ENCODE measurements around the gene RIC8A.
"Not testable (repeated sequence)": the region's sequence is repeated elsewhere in the genome, so short reads cannot be mapped to it uniquely, and the experiment has no call there.

The RIC8A gene

GRCh38 chr11:207208-207862 lies at the start of gene RIC8A, which contains the start of gene BET1L:
RIC8A (plus strand) TSS chr11:207708; CDS start chr11:208855, 1,147 bp downstream.
BET1L (minus strand) TSS chr11:207399; CDS start chr11:207321, 78 bp downstream.
- peak; percentile 99 for DNase-seq

GRCh38 chr11:180242-180641 lies 27.3 kb upstream of the RIC8A start:
- DNase-seq: not testable (repeated sequence)

DNA sequence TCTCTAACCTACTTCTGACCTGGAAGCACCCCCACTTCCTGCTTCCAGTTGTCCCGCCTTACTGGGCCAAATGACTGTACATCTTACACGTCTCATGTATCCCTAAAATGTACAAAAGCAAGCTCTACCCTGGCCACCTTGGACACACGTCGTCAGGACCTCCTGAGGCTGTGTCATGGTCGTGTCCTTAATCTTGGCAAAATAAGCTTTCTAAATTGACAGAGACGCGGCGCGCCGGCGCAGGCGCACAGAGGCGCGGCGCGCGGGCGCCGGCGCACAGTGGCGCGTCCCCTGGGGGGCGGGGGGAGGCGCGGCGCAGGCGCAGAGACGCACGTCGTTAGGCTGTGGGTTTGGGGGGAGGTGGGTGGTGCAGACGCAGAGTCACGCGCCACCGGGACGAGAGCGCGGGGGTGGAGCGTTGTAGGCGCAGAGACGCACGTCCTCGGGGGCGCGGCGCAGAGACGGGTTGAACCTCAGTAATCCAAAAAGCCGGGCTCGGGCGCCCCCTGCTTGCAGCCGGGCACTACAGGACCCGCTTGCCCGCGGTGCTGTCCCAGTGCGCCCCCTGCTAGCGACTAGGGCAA lies 18.2 kb upstream of the RIC8A start:
- DNase-seq: not testable (repeated sequence)

DNA sequence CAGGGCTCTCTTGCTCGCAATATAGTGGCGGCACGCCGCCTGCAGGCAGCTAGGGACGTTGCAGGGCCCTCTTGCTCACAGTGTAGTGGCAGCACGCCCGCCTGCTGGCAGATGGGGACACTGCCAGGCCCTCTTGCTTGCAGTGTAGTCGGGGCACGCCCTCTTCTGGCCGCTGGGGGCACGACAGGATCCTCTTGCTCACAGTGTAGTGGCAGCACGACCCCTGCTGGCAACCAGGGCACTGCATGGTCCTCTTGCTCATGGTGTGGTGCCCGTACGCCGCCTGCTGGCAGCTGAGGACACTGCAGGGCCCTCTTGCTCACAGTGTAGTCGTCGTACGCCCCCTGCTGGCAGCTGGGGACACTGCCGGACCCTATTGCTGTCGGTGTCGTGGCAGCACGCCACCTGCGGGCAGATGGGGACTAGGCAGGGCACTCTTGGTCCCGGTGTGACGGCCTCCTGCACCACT lies 17.6 kb upstream of the RIC8A start:
- peak; percentile 66 for DNase-seq

- DNase-seq: not testable (repeated sequence)
Measured at GRCh38 chr11:190546-190945, 17.0 kb upstream of the RIC8A start.

DNA sequence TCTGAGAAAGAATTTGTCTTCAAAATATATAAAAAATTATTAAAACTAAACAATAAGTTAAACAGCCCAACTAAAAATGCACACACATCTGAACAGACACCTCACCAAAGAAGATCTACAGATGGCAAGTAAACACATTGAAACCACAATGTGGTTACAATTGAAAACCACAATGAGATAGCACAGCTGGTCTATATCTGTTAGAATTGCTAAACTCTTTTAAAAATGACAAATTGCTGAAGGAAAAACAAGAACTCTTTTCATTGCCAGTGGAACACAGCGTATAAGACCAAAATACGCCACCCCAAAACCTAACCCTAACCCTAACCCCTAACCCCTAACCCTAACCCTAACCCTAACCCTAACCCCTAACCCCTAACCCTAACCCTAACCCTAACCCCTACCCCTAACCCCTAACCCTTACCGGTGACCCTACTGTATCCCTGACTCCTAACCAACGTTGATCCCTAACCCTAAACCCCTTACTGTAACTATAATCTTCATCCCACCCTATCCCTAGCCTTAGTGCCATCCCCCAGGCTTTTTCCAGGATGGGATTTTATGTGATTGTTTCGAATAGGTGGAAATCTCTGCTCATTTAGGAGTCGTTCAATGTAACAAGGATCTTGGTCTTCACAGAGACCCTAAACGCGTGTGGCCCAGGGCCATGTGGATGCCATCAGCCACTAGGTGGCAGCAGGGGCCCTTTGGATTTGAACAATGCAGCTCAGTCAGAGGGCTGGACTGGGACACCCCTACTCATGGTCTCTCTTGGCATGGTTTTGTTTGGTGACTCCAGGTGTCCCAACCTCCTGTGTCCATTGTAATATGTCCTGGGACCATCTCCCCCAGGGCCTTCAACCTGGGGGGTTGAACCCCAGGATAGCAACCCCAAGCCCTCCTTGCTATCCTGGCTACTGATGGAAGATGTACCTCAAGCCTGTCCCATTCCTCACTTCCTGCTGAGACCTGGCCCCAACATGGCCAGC lies 15.7 kb upstream of the RIC8A start:
- DNase-seq: peak; percentile 50

DNA sequence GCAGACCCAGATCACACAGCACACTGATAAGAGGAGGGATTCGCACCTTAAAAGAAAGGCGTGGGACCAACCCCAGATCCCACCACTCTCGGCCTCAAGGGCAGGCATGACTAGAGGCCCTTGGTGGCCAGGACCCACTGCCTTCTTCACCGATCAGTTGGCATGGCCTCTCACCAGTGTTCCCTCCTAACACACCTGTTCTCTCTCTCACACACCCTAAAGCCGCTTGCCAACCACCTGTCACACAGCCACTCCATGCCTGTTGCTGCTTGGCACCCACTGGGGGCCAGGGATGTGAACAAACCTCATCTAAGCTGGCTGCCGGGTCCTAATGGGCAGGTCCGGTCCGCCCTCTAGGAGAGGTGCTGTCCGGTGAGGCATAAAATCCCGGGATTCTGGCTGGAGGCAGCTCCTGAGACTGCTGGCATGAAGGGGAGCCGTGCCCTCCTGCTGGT lies 14.8 kb upstream of the RIC8A start, which contains the start of gene SCGB1C1:
Gene SCGB1C1, plus strand, starts transcription at position 405 of the 455 bp plus-strand sequence. Its CDS starts 22 bp downstream, at position 427.
- DNase-seq: not testable (repeated sequence)

DNA sequence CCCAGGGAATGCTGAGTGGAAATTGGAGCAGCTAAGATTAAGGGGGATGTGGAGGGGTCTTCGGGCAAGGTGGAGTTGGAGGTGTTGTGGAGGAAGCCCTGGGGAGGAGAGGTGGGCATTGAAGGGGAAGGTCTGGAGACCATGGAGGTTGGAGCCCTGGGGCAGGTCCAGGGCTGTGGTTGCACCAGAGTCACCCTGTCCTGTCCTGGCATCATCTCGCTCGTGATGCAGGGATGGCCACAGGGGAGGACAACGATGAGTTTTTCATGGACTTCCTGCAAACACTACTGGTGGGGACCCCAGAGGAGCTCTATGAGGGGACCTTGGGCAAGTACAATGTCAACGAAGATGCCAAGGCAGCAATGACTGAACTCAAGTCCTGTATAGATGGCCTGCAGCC lies 14.0 kb upstream of the RIC8A start:
- not testable (repeated sequence) for DNase-seq

- no peak for DNase-seq
Measured at GRCh38 chr11:196786-197731, 10.4 kb upstream of the RIC8A start.

DNA sequence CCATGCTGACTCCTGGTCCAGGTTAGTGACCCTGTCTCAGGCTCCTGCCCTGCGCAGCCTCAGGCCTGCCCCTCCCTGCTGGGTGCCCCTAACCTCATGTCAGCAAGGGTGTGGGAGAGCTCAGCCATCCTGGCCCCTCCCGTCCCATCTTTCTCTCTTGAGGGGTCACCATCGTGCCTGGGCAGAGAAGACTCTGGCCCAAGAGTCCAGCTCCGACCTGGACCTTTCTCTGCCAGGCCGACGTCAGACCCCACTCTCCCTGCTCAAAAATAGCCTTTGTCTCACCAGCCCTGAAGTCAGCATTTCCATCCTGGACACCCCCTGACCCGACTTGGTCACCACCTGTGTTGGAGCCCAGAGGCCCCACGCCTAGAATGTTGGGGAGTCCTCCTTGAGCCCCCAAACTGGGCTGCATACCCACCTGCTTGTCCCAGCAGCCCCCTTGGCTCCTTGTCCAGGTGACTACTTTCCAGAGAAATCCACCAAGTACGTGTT lies 9.7 kb upstream of the RIC8A start:
- no peak for DNase-seq

GRCh38 chr11:198236-198806 lies 9.2 kb upstream of the RIC8A start:
- no peak for DNase-seq

GRCh38 chr11:199004-199581 lies 8.4 kb upstream of the RIC8A start:
- no peak for DNase-seq

DNA sequence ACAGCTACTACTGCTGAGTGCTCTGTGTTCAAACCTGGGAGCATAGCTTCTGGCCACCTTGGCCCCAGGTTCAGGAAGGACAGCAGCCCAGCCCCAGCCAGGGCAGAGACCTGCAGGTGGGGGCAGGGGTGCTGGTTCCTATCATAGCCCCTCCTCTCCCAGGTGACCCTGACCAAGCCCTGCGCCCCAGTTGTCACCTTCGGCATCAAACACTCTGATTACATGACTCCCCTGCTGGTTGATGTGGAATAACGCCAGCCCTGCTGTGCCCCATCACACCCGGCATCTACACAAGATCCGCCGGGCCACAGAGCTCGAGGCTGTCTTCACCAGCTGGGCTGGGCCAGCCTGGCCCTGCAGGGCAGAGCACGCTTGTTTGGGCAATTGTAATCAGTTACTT lies 7.7 kb upstream of the RIC8A start:
- no peak for DNase-seq

GRCh38 chr11:200224-201003 lies 7.1 kb upstream of the RIC8A start:
- DNase-seq: no peak

DNA sequence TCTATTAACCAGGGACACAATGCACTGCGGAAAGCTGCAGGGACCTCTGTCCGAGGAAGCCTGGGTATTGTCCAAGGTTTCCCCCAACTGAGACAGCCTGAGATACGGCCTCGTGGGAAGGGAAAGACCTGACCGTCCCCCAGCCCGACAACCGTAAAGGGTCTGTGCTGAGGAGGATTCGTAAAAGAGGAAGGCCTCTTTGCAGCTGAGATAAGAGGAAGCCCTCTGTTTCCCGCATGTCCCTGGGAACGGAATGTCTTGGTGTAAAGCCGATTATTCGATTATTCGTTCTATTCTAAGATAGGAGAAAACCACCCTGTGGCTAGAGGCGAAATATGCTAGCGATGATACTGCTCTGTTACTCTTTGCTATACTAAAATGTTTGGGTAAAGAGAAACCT lies 5.5 kb upstream of the RIC8A start:
- no peak for DNase-seq

DNA sequence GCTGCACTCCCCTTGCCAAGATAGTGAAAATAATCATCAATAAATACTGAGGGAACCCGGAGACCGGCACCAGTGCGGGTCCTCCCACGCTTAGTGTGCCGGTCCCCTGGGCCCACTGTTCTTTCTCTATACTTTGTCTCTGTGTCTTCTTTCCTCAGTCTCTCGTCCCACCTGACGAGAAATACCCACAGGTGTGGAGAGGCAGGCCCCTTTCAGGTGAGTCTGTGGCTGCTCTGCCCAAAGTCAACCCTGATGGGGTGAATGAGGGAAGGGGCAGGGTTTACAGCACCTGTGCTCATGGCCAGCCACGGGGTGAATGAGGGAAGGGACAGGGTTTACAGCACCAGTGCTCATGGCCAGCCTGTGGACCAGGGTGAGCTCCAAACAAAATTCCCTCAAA lies 5.0 kb upstream of the RIC8A start:
- no peak for DNase-seq

DNA sequence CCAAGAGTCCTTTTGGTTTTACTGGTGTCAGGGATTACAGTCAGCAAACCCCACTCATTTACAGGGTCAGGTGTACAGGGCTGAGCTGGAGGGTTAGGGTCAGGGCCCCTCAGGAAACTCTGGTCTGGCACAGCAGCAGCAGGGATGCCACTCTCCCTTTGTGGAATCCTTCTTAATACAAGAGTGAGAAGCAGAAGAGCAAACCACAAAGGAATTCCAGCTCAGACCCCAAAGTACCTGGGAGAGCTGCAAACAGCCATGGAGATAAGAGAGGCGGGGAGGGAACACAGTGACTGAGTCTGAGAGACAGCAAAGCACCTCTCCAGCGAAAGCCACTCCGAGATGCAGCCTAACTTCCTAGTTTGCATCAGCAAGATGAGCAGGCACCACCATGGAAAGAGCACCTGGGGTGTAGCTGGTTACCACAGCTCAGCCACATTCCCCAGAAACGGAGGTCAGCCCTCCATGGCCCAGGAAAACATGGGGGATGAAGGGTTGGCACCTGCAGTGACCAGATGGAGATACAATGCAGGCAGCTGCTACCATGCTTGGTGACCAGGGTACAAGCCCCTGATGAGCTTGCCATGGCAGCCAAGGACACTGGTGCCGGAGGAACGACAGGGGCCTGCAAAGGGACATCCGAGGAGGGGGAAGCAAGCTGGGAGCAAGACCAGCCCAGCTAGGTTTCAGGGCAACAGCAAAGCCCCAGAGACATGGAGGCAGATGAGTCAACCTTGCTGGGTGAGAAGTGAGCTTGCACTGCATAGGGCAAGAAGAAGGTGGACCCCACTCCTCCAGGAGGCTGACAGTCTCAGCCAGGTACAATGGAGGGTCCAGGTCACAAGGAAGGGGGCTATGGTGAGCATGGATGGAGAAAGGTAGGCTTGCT lies 4.2 kb upstream of the RIC8A start:
- no peak for DNase-seq

DNA sequence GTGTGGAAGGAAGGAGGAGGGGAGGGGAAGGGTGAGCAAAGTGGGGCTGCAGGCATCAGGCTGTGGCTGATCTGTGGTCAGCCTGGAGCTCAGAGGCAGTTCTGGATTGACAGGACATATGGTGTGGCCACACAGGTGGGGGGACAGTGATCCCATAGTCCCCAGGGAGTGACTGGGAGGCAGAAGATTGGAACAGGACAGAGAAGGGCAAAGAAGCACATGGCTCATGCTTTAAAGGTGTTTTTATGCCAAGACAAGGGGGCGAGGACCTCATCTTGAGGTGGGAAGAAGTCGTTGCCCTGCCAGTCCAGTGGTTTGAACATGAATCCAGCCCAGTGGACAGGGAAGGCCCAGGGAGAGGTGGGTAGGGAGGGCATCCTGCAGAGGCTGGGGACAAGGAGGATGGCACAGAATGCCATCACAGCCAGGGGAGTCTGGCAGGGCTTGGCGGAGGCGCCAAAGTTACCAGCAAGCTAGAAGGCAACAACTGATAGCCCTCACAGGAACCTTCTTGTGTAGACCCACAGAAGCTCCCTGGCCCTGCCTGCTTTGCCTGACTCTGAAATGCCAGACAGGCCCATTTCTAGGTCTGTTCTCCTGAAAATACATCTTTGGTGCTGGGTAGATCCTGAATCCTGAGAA lies 3.4 kb upstream of the RIC8A start:
- no peak for DNase-seq
